Urinary bladder (tissue), 4 donors: ENCODE data around the gene FANCC. TPM values are rescaled to one million over a fixed set of nuclear protein-coding genes. Genes with fewer than 3 reads are reported as not detected.
"Not testable (repeated sequence)": the region's sequence is repeated elsewhere in the genome, so short reads cannot be mapped to it uniquely, and the experiment has no call there.

Source experiments
- DNase-seq: peaks from one replicate; pipeline ENCODE4 v3.0.0-alpha.2; 2015; ENCODE audit errors: extremely low spot score
- H3K27ac ChIP-seq: one replicate; pipeline ENCODE4 v1.5.1; 2013; ENCODE audit warnings: low read depth, mild to moderate bottlenecking, moderate library complexity
- H3K36me3 ChIP-seq: one replicate; pipeline ENCODE4 v1.6.1; 2013; ENCODE audit warnings: mild to moderate bottlenecking, moderate library complexity; ENCODE audit not compliant: insufficient read depth
- H3K4me1 ChIP-seq: one replicate; pipeline ENCODE4 v1.6.1; 2013; ENCODE audit warnings: mild to moderate bottlenecking, moderate library complexity; ENCODE audit not compliant: insufficient read depth
- H3K4me3 ChIP-seq: one replicate; pipeline ENCODE4 v1.5.1; 2013; ENCODE audit warnings: low read depth, low read length
- WGBS: extraction: QIAGEN DNeasy Blood & Tissue Kit; methylation state at CpG from one replicate; pipeline ENCODE4 v1.1.7; 2013; 5-methylcytosine and 5-hydroxymethylcytosine counted together
- polyA plus RNA-seq: library from polyadenylated mRNA; stranded (reverse); fragments of 200-250 nt; gene quantifications from one replicate; pipeline ENCODE4 v1.2.3, GENCODE V29; 2013
- total RNA-seq: library from RNA; depleted of rRNA; stranded (reverse); fragments of >200 nt; gene quantifications from one replicate; pipeline ENCODE4 v1.2.3, GENCODE V29; 2014
- donor health status: healthy with polysubstance abuse.
- donor health status: healthy.

FANCC gene
- total and polyA plus RNA-seq, 2 donors = 4.6 to 25.7 TPM

- Histone ChIP-seq H3K36me3 (no peaks in the 10 kb centered on the region), H3K4me1 (no peaks in the 10 kb centered on the region), H3K4me3 (no peak overlapping the region), H3K27ac (no peak overlapping the region)
- WGBS = 94% methylated on average over 12 of the region's 12 CpGs
- DNase-seq = no peak
Measured at GRCh38 chr9:95315108-95315746, 2.3 kb downstream of the FANCC start.

GRCh38 chr9:95313010-95313498, 4.5 kb downstream of the FANCC start:
- no peak for DNase-seq
- Histone ChIP-seq H3K4me3 (peak overlapping the region; percentile 17), H3K36me3 (no peaks in the 10 kb centered on the region), H3K27ac (no peak overlapping the region), H3K4me1 (no peaks in the 10 kb centered on the region)
- 39% methylated on average over 29 of the region's 29 CpGs for WGBS

GRCh38 chr9:95311961-95312360, 5.5 kb downstream of the FANCC start:
- Histone ChIP-seq H3K4me1 (no peaks in the 10 kb centered on the region), H3K36me3 (no peaks in the 10 kb centered on the region), H3K4me3 (no peak overlapping the region), H3K27ac (no peak overlapping the region)
- WGBS = 60% methylated on average over 3 of the region's 3 CpGs
- no peak for DNase-seq

GRCh38 chr9:95307538-95307937, 10.0 kb downstream of the FANCC start:
- no peaks in the 10 kb centered on the region for H3K36me3 ChIP-seq
- no peak overlapping the region for H3K4me3 ChIP-seq
- H3K27ac ChIP-seq = no peak overlapping the region
- no peak for DNase-seq
- H3K4me1 ChIP-seq = no peaks in the 10 kb centered on the region

- no peak for DNase-seq
- no peaks in the 10 kb centered on the region for H3K4me1 ChIP-seq
- H3K36me3 ChIP-seq = no peaks in the 10 kb centered on the region
- no peak overlapping the region for H3K27ac ChIP-seq
- H3K4me3 ChIP-seq = no peak overlapping the region
- 99% methylated on average over 6 of the region's 6 CpGs for WGBS
Measured at GRCh38 chr9:95306819-95307218, 10.7 kb downstream of the FANCC start.

- DNase-seq = no peak
- H3K27ac ChIP-seq = no peak overlapping the region
- H3K4me3 ChIP-seq = no peak overlapping the region
- H3K4me1 ChIP-seq = no peaks in the 10 kb centered on the region
- no peaks in the 10 kb centered on the region for H3K36me3 ChIP-seq
- WGBS = 58% methylated on average over 3 of the region's 3 CpGs
Measured at GRCh38 chr9:95305770-95306492, 11.6 kb downstream of the FANCC start.

GRCh38 chr9:95302479-95302878, 15.0 kb downstream of the FANCC start:
- WGBS = 77% methylated on average over 5 of the region's 5 CpGs
- H3K4me1 ChIP-seq = no peaks in the 10 kb centered on the region
- H3K4me3 ChIP-seq = no peak overlapping the region
- H3K36me3 ChIP-seq = no peaks in the 10 kb centered on the region
- H3K27ac ChIP-seq = no peak overlapping the region
- DNase-seq = no peak

- 100% methylated on average over 1 of the region's 1 CpG for WGBS
Measured at GRCh38 chr9:95297760-95298159, 19.7 kb downstream of the FANCC start.

GRCh38 chr9:95297316-95297715, 20.2 kb downstream of the FANCC start:
- WGBS = 80% methylated on average over 3 of the region's 3 CpGs
- no peak overlapping the region for H3K4me3 ChIP-seq
- no peak for DNase-seq
- no peaks in the 10 kb centered on the region for H3K4me1 ChIP-seq
- no peaks in the 10 kb centered on the region for H3K36me3 ChIP-seq
- H3K27ac ChIP-seq = no peak overlapping the region

More at GRCh38 chr9:95297760-95298159, 19.7 kb downstream of the FANCC start:
- no peaks in the 10 kb centered on the region for H3K36me3 ChIP-seq
- no peak for DNase-seq
- H3K4me3 ChIP-seq = no peak overlapping the region
- H3K4me1 ChIP-seq = no peaks in the 10 kb centered on the region
- no peak overlapping the region for H3K27ac ChIP-seq

GRCh38 chr9:95296761-95297160, 20.7 kb downstream of the FANCC start:
- WGBS = 100% methylated on average over 1 of the region's 1 CpG
- Histone ChIP-seq H3K36me3 (no peaks in the 10 kb centered on the region), H3K27ac (no peak overlapping the region), H3K4me3 (no peak overlapping the region), H3K4me1 (no peaks in the 10 kb centered on the region)
- DNase-seq = no peak

GRCh38 chr9:95293296-95293695, 24.2 kb downstream of the FANCC start:
- not testable (repeated sequence) for H3K36me3 ChIP-seq, H3K4me3 ChIP-seq, DNase-seq, H3K27ac ChIP-seq, H3K4me1 ChIP-seq
- 94% methylated on average over 6 of the region's 6 CpGs for WGBS

GRCh38 chr9:95292226-95292625, 25.3 kb downstream of the FANCC start:
- Histone ChIP-seq H3K4me3 (no peak overlapping the region), H3K4me1 (no peaks in the 10 kb centered on the region), H3K27ac (no peak overlapping the region), H3K36me3 (no peaks in the 10 kb centered on the region)
- 97% methylated on average over 41 of the region's 41 CpGs for WGBS
- DNase-seq = no peak

- WGBS = 41% methylated on average over 2 of the region's 2 CpGs
- no peak for DNase-seq
Measured at GRCh38 chr9:95286151-95286550, 31.4 kb downstream of the FANCC start.

GRCh38 chr9:95285307-95285706, 32.2 kb downstream of the FANCC start:
- H3K4me1 ChIP-seq = no peaks in the 10 kb centered on the region
- DNase-seq = no peak
- H3K36me3 ChIP-seq = no peaks in the 10 kb centered on the region
- no peak overlapping the region for H3K4me3 ChIP-seq
- no peak overlapping the region for H3K27ac ChIP-seq
- WGBS = 52% methylated on average over 1 of the region's 1 CpG

More at GRCh38 chr9:95286151-95286550, 31.4 kb downstream of the FANCC start:
- no peaks in the 10 kb centered on the region for H3K36me3 ChIP-seq
- H3K27ac ChIP-seq = no peak overlapping the region
- no peak overlapping the region for H3K4me3 ChIP-seq
- no peaks in the 10 kb centered on the region for H3K4me1 ChIP-seq
